ENCODE results near the gene ABAT.

ABAT gene

GRCh38 chr16:8668113-8668512, 6.3 kb upstream of the ABAT start:
- no peak overlapping the region for H3K4me2 ChIP-seq (ENCODE audit: low read depth, low read length, poor library complexity, severe bottlenecking)
- H3K9me3 ChIP-seq (ENCODE audit: insufficient read depth, low read length) = no peaks in the 10 kb centered on the region
- no peak overlapping the region for H3K9ac ChIP-seq (ENCODE audit: low read length)
- no peak for TF ChIP-seq CTCF (IDR thresholded peaks at IDR 0.05; ENCODE audit: insufficient read depth, low read length, poor library complexity, severe bottlenecking)
- TF ChIP-seq EZH2phosphoT487 (conservative IDR thresholded peaks at IDR 0.05; ENCODE audit: low read length) = no peak
- H3K9me2 ChIP-seq (replicated peaks; ENCODE audit: insufficient read depth, low read length) = no peaks in the 10 kb centered on the region
- H3K27ac ChIP-seq (ENCODE audit: low read depth, low read length) = no peak overlapping the region
- no peaks in the 10 kb centered on the region for H3K36me3 ChIP-seq (ENCODE audit: low read length)
- no peak overlapping the region for H3K4me3 ChIP-seq (ENCODE audit: insufficient read depth, low read length, poor library complexity, severe bottlenecking)
- H4K20me1 ChIP-seq (ENCODE audit: low read depth, low read length) = no peaks in the 10 kb centered on the region
- no peaks in the 10 kb centered on the region for H3K27me3 ChIP-seq (ENCODE audit: low read length)
- no peaks in the 10 kb centered on the region for H3F3A ChIP-seq (ENCODE audit: insufficient read depth)
- H2AFZ ChIP-seq (ENCODE audit: low read depth, low read length, severe bottlenecking) = no peak overlapping the region
- H3K79me2 ChIP-seq (ENCODE audit: insufficient read depth, low read length) = no peaks in the 10 kb centered on the region

- H3K4me2 ChIP-seq (ENCODE audit: low read depth, low read length, poor library complexity, severe bottlenecking) = no peak overlapping the region
- no peaks in the 10 kb centered on the region for H4K20me1 ChIP-seq (ENCODE audit: low read depth, low read length)
- no peaks in the 10 kb centered on the region for H3K79me2 ChIP-seq (ENCODE audit: insufficient read depth, low read length)
- no peak overlapping the region for H3K4me3 ChIP-seq (ENCODE audit: insufficient read depth, low read length, poor library complexity, severe bottlenecking)
- no peaks in the 10 kb centered on the region for H3K9me3 ChIP-seq (ENCODE audit: insufficient read depth, low read length)
- no peaks in the 10 kb centered on the region for H3K27me3 ChIP-seq (ENCODE audit: low read length)
- no peaks in the 10 kb centered on the region for H3F3A ChIP-seq (ENCODE audit: insufficient read depth)
- TF ChIP-seq EZH2phosphoT487 (conservative IDR thresholded peaks at IDR 0.05; ENCODE audit: low read length) = no peak
- no peak for TF ChIP-seq CTCF (IDR thresholded peaks at IDR 0.05; ENCODE audit: insufficient read depth, low read length, poor library complexity, severe bottlenecking)
- H2AFZ ChIP-seq (ENCODE audit: low read depth, low read length, severe bottlenecking) = no peak overlapping the region
- H3K9me2 ChIP-seq (replicated peaks; ENCODE audit: insufficient read depth, low read length) = no peaks in the 10 kb centered on the region
- H3K27ac ChIP-seq (ENCODE audit: low read depth, low read length) = no peak overlapping the region
- H3K9ac ChIP-seq (ENCODE audit: low read length) = no peak overlapping the region
- H3K36me3 ChIP-seq (ENCODE audit: low read length) = no peaks in the 10 kb centered on the region
Measured at GRCh38 chr16:8669481-8669880, 4.9 kb upstream of the ABAT start.

GRCh38 chr16:8670014-8670560, 4.3 kb upstream of the ABAT start:
- H3K9me2 ChIP-seq (replicated peaks; ENCODE audit: insufficient read depth, low read length) = no peaks in the 10 kb centered on the region
- no peaks in the 10 kb centered on the region for H3K27me3 ChIP-seq (ENCODE audit: low read length)
- no peaks in the 10 kb centered on the region for H3K79me2 ChIP-seq (ENCODE audit: insufficient read depth, low read length)
- H3F3A ChIP-seq (ENCODE audit: insufficient read depth) = no peaks in the 10 kb centered on the region
- H2AFZ ChIP-seq (ENCODE audit: low read depth, low read length, severe bottlenecking) = no peak overlapping the region
- H3K9ac ChIP-seq (ENCODE audit: low read length) = no peak overlapping the region
- H3K9me3 ChIP-seq (ENCODE audit: insufficient read depth, low read length) = no peaks in the 10 kb centered on the region
- no peaks in the 10 kb centered on the region for H3K36me3 ChIP-seq (ENCODE audit: low read length)
- no peak overlapping the region for H3K4me3 ChIP-seq (ENCODE audit: insufficient read depth, low read length, poor library complexity, severe bottlenecking)
- H3K27ac ChIP-seq (ENCODE audit: low read depth, low read length) = no peak overlapping the region
- H4K20me1 ChIP-seq (ENCODE audit: low read depth, low read length) = no peaks in the 10 kb centered on the region
- no peak overlapping the region for H3K4me2 ChIP-seq (ENCODE audit: low read depth, low read length, poor library complexity, severe bottlenecking)
- TF ChIP-seq CTCF (IDR thresholded peaks at IDR 0.05; ENCODE audit: insufficient read depth, low read length, poor library complexity, severe bottlenecking) (no peak), EZH2phosphoT487 (conservative IDR thresholded peaks at IDR 0.05; ENCODE audit: low read length) (no peak)

Data from SU-DHL-6 (cell line).